Jurkat, Clone E6-1 (cell line): ENCODE results near the gene C20orf173. TPM values are rescaled to one million over a fixed set of nuclear protein-coding genes. Genes with fewer than 3 reads are reported as not detected.
"Not testable (repeated sequence)": the region's sequence is repeated elsewhere in the genome, so short reads cannot be mapped to it uniquely, and the experiment has no call there.

ENCODE experiments used
- DNase-seq: peaks from one replicate; pipeline ENCODE4 v3.0.0-alpha.2; 2011; ENCODE audit warnings: low read depth, low spot score
- H3K4me3 ChIP-seq: 2 replicates; pipeline ENCODE4 v1.5.1; 2011; ENCODE audit warnings: mild to moderate bottlenecking, low read length, control low read depth, moderate library complexity
- polyA plus RNA-seq: library from polyadenylated mRNA; unstranded; fragments of >200 nt; gene quantifications from one replicate; pipeline ENCODE4 v1.2.1, GENCODE V29; 2012; ENCODE audit warnings: missing spikeins; ENCODE audit not compliant: insufficient read length, insufficient read depth

The C20orf173 gene
- polyA plus RNA-seq: not detected

- DNase-seq: no peak
- H3K4me3 ChIP-seq: no peak within 1 kb of the TSS
These were observed at the start of gene C20orf173 for GRCh38 chr20:35529552-35529951. Gene C20orf173 (minus strand): TSS chr20:35529652. CDS start chr20:35529373, 279 bp downstream.

GRCh38 chr20:35579196-35579595, 49.7 kb upstream of the C20orf173 start:
- no peak for DNase-seq
- H3K4me3 ChIP-seq: no peak overlapping the region

DNA sequence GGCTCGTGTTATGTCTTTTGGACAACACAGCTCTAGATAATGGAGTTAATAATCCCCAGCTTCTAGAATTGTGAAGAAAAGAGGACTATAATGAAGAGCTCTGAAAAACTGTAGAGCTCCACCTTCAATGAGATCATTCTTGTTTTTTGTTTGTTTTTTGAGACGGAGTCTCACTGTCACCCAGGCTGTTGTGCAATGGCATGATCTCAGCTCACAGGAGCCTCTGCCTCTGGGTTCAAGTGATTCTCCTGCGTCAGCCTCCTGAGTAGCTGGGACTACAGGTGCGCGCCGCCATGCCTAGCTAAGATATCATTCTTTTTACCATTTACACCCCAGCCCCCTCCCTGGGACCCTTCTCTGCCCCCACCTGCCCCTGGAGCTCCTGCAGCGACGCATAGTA, 49.0 kb upstream of the C20orf173 start:
- no peak overlapping the region for H3K4me3 ChIP-seq

DNA sequence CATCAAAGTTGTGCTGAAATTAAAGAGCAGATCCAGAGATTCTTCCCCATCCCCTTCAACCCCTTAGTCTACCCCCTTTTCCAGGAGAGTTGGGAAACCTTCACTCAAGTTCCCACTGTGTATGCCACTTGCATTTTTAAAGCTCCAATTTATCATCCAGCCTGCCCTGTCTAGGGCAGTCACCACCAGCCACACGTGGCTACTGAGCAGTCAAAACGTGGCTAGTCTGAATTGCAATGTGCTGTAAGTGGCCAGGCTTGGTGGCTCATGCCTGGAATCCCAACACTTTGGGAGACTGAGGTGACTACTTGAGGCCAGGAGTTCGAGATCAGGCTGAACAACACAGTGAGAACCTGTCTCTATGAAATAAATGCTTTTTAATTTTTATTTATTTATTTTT, 47.4 kb upstream of the C20orf173 start:
- H3K4me3 ChIP-seq: no peak overlapping the region
- no peak for DNase-seq

More for the DNA sequence above, 49.0 kb upstream of the C20orf173 start:
- no peak for DNase-seq

DNA sequence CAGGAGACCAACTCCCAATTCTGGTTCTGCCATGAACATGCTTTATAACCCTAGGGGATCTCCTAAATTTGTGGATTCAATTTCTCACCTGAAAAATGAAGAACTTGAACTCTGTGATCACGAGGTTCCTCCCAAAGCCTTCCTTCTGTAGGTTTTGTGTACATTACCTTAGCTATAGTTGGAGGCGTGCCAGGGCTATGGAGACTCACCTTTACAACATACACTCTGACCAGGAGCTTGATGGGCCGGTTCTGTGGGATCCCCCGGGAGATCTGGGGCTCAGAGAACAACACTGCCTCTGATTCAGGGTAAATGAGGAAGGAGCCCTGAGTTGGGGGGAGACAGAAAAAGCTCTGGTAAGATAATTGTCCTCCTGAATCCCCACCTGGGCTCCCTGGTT, 46.5 kb upstream of the C20orf173 start:
- DNase-seq: no peak
- H3K4me3 ChIP-seq: no peak overlapping the region

GRCh38 chr20:35572838-35573237, 43.4 kb upstream of the C20orf173 start:
- DNase-seq: no peak
- no peak overlapping the region for H3K4me3 ChIP-seq

GRCh38 chr20:35571555-35571954, 42.1 kb upstream of the C20orf173 start:
- no peak for DNase-seq
- no peak overlapping the region for H3K4me3 ChIP-seq

DNA sequence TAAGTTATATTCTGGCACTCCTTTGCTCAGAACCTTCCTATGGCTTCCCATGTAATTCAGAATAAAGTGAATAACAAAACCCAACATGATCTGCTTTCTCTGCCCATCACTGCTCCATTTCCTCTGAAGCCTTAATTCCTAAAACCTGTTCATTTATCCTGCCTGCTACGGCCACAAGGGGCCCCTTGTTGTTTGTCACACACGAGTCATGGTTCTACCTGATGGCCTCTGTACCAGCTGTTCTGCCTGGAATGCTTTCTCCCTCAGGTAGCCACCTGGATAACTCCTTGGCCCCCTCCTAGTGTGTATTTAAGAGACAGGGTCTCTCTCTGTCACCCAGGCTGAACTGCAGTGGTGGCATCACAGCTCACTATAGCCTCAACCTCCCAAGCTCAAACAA, 39.2 kb upstream of the C20orf173 start:
- peak; percentile 12 for DNase-seq
- H3K4me3 ChIP-seq: no peak overlapping the region

- DNase-seq: no peak
- H3K4me3 ChIP-seq: no peak overlapping the region
These were observed 35.5 kb upstream of the C20orf173 start for GRCh38 chr20:35564905-35565304.

GRCh38 chr20:35563834-35564233, 34.4 kb upstream of the C20orf173 start:
- H3K4me3 ChIP-seq: no peak overlapping the region
- DNase-seq: no peak

DNA sequence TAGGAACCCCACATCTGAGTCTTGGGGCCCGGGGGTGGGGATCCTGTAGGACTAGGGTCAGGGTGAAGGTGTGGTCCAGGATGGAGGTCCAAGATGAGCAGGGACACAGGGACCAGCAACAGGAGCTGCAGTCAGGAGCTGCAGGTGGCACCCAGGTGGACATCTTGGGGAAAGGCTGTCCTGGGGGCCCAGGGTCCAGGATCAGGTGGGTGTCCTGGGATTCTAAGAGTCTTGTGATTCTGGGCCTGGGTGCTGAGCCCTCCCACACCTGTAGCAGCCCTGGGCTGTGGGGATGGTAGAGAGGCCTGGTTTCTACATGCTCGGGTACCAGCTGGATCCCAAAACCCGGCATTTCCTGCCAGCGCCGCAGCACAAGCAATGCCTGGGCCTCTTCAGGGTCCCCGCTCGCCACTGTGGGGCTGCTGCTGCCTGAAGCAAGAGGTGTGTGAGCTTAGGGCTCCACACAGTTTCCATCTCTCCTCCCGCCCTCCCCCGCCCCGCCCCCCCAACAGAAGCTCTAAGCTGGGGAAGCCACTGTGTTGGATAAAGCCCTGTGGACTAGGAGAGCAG, 33.2 kb upstream of the C20orf173 start:
- H3K4me3 ChIP-seq: no peak overlapping the region
- DNase-seq: no peak

DNA sequence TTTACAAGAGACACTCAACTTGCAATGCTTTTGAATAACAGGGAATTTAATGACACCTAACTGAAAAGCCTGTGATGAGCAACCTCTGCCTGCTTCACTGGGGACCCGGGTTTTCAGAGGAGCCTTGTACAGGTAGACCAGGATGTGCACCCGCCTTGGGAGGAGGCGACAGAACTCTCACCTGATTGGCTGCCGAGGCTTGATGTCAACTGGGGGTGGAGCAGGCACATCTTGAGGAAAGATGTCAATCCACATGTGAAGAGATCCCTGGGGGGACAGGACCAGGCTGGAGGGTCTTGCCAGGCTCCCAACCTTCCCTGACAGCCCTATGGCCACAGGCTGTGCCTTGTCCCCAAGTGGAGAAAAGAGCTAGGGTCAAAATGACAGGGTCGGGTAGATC, 32.2 kb upstream of the C20orf173 start:
- DNase-seq: no peak

DNA sequence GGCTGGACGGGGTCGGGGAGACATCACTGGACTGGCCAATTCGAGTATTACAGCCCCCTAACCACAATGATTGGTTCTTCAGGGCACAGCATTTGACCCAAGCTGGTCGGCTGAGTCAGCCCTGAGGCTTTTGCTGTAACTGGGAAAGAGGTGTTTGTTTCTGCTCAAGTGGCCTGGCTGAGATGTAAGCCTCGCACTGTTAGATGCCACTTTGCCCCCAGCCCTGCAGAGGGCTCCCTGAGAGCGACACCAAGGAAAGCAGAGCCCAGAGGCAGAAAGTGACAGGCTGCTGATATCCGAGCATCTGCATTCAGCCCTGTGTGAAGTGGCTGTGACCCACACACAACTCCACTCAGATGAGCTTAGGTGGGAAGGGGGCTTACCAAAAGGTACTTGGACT, 31.8 kb upstream of the C20orf173 start:
- H3K4me3 ChIP-seq: no peak overlapping the region
- DNase-seq: no peak

More for the DNA sequence above, 32.2 kb upstream of the C20orf173 start:
- H3K4me3 ChIP-seq: no peak overlapping the region

DNA sequence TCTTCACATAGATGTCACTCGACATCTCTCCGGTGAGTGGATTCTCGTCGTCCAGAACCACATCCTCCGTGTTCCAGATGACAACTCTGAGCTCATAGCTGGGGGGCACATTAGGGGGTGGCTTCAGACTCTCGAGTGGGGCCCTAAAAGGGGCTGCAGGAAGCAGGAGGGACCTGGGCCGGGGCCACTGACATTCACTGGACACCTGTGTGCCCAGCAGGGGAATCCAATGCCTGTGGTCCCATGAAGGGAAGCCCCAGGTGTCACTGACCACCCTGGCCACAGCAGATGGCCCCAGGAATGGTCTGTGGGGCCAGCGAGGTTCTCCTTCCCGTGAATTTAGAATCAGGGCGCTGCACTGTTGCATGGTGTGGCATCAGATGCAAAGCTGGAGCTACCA, 31.1 kb upstream of the C20orf173 start:
- no peak for DNase-seq
- H3K4me3 ChIP-seq: no peak overlapping the region

DNA sequence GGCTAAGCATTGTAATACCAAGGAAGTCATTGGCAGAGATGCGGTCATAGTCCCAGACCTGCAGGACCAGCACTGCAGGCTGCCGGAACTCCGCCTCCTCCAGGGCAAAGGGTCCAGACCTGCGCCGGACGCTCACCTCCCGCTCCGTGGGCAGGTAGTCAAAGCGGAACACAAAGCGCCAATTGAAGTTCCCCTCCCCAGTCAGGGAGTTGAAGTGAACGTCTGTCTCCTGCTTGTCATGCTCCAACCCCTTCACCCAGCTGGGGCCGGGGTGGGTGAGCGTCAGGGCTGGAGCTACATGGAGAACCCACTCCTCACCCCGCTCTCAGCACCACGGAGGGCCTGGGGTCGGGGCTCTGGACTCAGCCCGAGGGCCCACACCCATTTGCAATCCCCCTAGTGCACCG, 30.7 kb upstream of the C20orf173 start:
- H3K4me3 ChIP-seq: no peak overlapping the region
- DNase-seq: no peak

DNA sequence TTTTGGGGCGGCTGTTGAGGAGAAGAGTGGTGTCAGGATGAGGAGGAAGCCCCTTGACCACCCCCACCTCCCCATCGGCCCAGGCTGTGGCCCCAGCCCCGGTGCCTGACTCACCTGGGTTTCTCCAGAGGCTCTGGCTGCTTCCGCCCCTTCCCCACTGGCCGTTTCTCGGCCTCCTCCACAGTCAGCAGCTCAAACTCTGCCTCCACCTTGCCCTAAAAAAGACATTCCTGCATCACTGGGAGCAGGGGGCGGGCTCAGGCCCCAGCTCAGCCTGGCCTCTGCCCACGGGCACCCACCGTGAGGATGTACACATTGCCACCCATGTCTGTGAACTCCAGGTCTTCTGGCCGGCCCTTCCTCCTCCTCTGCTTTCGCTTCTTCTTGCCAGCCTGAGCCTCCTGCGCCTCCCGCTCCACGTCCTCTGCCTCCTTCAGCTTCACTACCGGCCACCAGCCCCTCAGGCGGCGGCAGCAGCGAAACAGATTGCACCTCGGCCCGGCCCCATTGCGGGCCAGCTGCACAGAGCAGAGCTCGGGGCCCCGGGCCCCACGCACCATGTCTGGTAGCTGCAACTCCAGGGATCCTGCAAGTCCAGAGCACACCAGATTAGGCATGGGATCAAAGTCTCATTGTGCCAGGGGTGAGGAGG, 29.7 kb upstream of the C20orf173 start:
- DNase-seq: no peak
- H3K4me3 ChIP-seq: no peak overlapping the region

DNA sequence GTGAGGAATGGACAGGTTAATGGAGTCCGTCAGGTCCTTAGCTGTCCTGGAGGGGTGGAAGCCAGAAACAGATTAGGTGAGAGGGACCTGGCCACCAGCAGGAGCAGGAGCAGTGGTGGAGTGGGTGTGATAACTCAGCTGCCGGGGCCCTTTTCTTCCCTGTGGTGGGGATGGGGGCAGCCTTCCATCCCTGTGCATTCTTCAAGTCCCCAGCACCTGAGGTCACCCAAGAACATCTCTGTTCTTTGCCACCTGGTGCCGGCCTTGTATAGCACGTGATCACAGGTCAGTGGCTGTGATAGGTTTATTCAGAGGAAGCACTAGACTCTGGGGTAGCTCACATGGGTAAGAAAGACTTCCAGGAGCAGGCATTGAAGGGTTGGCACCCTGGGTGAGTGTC, 29.0 kb upstream of the C20orf173 start:
- no peak overlapping the region for H3K4me3 ChIP-seq
- DNase-seq: no peak

DNA sequence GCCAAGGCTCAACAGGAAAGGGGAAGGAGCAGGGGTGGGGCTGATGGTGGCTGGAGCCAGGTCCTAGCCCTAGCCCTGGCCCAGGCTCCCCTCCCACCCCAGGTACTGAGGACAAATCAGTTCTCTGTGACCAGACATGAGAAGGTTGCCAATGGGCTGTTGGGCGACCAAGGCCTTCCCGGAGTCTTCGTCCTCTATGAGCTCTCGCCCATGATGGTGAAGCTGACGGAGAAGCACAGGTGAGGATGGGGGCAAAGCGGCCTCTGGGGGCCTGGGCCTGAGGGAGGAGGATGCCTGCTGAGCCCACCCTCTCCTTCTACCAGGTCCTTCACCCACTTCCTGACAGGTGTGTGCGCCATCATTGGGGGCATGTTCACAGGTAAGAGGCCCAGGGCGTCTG, 27.4 kb upstream of the C20orf173 start:
- DNase-seq: no peak
- H3K4me3 ChIP-seq: no peak overlapping the region

DNA sequence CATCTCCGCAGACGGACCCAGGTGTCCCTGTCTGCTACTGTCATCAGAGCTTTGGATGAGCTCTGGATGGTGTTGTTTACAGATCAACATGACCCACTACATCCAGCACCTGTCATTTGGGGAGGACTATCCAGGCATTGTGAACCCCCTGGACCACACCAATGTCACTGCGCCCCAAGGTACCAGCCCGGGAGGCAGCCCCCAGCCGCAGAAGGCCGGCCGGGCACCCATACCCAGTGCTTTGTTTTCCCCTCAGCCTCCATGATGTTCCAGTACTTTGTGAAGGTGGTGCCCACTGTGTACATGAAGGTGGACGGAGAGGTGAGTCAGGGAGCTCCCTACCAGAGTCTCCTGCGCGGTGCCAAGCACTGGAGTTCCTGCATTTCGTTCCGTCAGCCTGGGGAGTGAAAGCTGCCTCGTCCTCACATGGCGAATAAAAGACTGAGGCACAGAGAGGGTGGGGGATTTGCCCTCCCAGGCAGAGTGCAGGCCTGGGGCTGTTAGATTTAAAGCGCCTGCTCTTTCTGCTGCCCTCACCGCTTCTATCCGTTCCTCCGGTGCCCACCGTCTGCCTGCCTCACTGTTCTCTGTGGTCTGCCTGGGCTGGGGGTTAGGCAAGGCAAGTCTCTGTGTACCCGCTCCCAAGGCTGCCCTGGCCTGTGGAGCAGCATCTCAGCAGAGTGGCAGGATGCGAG, 26.6 kb upstream of the C20orf173 start:
- no peak for DNase-seq

GRCh38 chr20:35555461-35555860, 26.0 kb upstream of the C20orf173 start:
- H3K4me3 ChIP-seq, DNase-seq: not testable (repeated sequence)

More for the DNA sequence above, 26.6 kb upstream of the C20orf173 start:
- no peak overlapping the region for H3K4me3 ChIP-seq
